Suprapubic skin (tissue), 4 donors: Measurements from ENCODE around the gene VASP. TPM values are rescaled to one million over a fixed set of nuclear protein-coding genes. Genes with fewer than 3 reads are reported as not detected.
A peak's percentile ranks its signal among the peaks of the same experiment; 100 is the strongest.

Experiments
- DNase-seq, 2 donors: peaks; one replicate each; pipeline ENCODE4 v3.0.0-alpha.2; 2019; ENCODE audit warnings: low spot score in 2 of 2
- H3K27ac ChIP-seq: fragments of 200-600 bp; sonication (generic); one replicate; pipeline ENCODE4 v1.5.1; 2019
- H3K27me3 ChIP-seq: fragments of 200-600 bp; sonication (generic); one replicate; pipeline ENCODE4 v1.5.1; 2019
- H3K36me3 ChIP-seq: fragments of 200-600 bp; sonication (generic); one replicate; pipeline ENCODE4 v1.5.1; 2019
- H3K4me1 ChIP-seq: fragments of 200-600 bp; sonication (generic); one replicate; pipeline ENCODE4 v1.5.1; 2019
- H3K4me3 ChIP-seq: fragments of 200-600 bp; sonication (generic); one replicate; pipeline ENCODE4 v1.5.1; 2019; ENCODE audit warnings: mild to moderate bottlenecking
- H3K9me3 ChIP-seq: fragments of 200-600 bp; sonication (generic); one replicate; pipeline ENCODE4 v1.5.1; 2019
- EP300 ChIP-seq: sonication (generic); formaldehyde crosslinking; IDR thresholded peaks from one replicate; pipeline ENCODE4 v1.6.1; 2017; ENCODE audit warnings: antibody characterized with exemption
- POLR2A ChIP-seq, 2 donors: fragments of 450-650 bp; IDR thresholded peaks; one replicate each; pipeline ENCODE4 v1.6.1; 2017; ENCODE audit warnings: antibody characterized with exemption in 2 of 2, mild to moderate bottlenecking in 2 of 2, moderate library complexity in 2 of 2
- POLR2AphosphoS5 ChIP-seq, 3 donors: sonication (generic); formaldehyde crosslinking; IDR thresholded peaks; one replicate each; pipeline ENCODE4 v1.6.1; 2017; ENCODE audit warnings: antibody characterized with exemption in 3 of 3
- WGBS: methylation state at CpG from one replicate; pipeline ENCODE4 v1.1.5; 2018; 5-methylcytosine and 5-hydroxymethylcytosine counted together
- total RNA-seq, 4 donors: library from RNA; depleted of rRNA; stranded (reverse); fragments of >200 nt; gene quantifications; one replicate each; pipeline ENCODE4 v1.1.0, GENCODE V29; 2016
- TF ChIP-seq, protein P1 (sequence below), 2 donors: fragments of 200-600 bp in 1 of 2; fragments of 450-650 bp in 1 of 2; sonication (generic) in 1 of 2; IDR thresholded peaks; one replicate each; pipeline ENCODE4 v1.5.1; 2016 to 2019; ENCODE audit warnings: antibody characterized with exemption in 2 of 2, mild to moderate bottlenecking in 1 of 2, moderate library complexity in 1 of 2

VASP gene
- total RNA-seq, 4 donors from 2014 or later = 34.8 to 51.3 (median 43.6) TPM

DNA sequence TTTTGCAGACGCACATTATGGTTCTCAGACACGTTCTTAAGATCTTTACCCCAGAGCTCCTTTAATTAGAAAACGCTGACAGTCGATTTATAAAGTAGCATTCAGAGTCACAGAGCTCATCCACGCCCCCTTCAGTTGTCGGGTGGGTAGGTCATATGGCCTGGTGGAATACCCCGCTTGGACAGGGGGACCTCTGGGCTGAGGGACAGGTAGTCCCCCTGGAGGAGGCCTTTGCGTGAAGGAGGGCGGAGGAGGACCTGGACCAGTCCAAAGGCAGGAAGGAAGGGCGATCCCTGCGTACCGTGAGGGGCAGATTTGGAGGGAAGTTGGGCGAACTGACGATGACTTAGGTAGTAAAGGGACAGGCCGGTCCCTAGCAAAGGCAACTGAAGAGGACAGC is 20.5 kb downstream of the VASP start:
- DNase-seq = no peak
- H3K36me3 ChIP-seq = peaks cover 25% of the 10 kb centered on the region
- H3K27me3 ChIP-seq = no peaks in the 10 kb centered on the region
- H3K4me3 ChIP-seq = no peak overlapping the region
- TF ChIP-seq, protein P1, sequence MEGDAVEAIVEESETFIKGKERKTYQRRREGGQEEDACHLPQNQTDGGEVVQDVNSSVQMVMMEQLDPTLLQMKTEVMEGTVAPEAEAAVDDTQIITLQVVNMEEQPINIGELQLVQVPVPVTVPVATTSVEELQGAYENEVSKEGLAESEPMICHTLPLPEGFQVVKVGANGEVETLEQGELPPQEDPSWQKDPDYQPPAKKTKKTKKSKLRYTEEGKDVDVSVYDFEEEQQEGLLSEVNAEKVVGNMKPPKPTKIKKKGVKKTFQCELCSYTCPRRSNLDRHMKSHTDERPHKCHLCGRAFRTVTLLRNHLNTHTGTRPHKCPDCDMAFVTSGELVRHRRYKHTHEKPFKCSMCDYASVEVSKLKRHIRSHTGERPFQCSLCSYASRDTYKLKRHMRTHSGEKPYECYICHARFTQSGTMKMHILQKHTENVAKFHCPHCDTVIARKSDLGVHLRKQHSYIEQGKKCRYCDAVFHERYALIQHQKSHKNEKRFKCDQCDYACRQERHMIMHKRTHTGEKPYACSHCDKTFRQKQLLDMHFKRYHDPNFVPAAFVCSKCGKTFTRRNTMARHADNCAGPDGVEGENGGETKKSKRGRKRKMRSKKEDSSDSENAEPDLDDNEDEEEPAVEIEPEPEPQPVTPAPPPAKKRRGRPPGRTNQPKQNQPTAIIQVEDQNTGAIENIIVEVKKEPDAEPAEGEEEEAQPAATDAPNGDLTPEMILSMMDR (IDR thresholded peaks at IDR 0.05) = no peak
- no peak for TF ChIP-seq POLR2A (IDR thresholded peaks at IDR 0.05)
- H3K9me3 ChIP-seq = no peaks in the 10 kb centered on the region
- peaks cover 20% of the 10 kb centered on the region for H3K4me1 ChIP-seq
- 54% methylated on average over 15 of the region's 15 CpGs for WGBS
- H3K27ac ChIP-seq = no peak overlapping the region

DNA sequence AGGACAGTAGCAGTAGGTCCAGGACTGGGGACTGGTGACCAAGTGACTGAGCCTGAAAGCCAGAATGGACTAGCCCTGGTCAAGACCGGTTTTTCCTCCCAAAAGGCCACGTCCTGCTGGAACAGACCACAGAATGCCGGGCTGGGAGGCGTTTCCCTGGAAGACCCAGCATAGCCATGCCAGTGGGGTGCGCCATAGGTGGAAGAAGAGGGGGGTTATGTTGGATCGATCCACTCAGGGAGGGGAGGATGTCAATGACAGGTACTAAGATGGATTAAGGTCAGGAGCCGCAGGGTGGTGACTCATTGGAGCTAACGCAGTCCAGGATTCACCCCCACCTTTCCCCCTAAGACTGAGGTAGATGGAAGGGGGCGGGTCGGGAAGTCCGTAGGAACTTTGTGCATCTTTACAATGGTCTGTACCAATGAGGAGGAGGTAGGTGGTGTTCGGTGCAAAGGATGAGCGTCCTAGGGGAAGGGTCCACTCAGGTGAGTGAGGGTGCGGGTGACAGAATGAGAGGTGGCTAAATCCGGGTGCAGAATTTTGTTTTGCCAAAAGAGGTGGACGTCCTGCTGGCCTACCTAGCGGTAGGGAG is 21.0 kb downstream of the VASP start:
- Histone ChIP-seq H3K27me3 (no peaks in the 10 kb centered on the region), H3K9me3 (no peaks in the 10 kb centered on the region), H3K27ac (peak overlapping the region; percentile 59), H3K36me3 (peaks cover 25% of the 10 kb centered on the region), H3K4me1 (peaks cover 20% of the 10 kb centered on the region), H3K4me3 (peak overlapping the region; percentile 49)
- 22% methylated on average over 17 of the region's 17 CpGs for WGBS
- TF ChIP-seq EP300 = no peak
- no peak for TF ChIP-seq POLR2A (IDR thresholded peaks at IDR 0.05)
- TF ChIP-seq, protein P1 (IDR thresholded peaks at IDR 0.05) = no peak
- peak in 1 of 3 donors; percentile 11 for TF ChIP-seq POLR2AphosphoS5 (IDR thresholded peaks at IDR 0.05)
- DNase-seq = no peak

DNA sequence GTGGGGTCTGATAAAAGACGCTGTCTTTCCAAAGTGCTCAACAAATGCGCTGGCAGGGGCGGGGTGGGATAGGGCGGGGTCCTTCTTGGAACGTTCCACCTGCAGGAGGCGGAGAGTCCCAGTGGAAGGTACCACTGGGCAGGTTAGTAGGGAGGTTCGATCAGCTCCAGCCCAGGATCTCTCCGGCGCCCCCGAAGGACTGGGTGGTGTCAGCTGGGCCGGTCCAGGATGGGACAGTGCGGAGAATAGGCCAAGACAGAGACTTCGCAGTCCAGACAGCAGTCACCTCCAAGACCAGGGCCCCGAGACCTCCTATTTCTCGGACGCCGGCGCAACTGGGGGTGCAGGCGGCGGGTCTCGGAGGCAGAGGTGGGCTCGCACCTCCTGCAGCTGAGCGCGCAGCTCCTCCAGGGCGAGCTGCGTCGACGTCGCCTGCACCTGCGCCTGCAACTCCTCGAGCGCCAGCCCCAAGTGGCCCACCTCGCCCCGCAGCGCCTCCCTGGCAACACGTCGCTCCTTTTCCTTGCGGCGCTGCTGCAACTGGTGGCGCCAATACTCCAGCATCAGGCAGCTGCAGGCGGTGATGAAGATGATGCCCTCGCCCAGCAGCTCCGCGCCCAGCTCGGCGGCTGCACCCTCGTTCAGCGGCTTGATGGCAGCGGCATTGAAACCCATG is 21.6 kb downstream of the VASP start:
- Histone ChIP-seq H3K27ac (peak overlapping the region; percentile 59), H3K4me1 (peaks cover 20% of the 10 kb centered on the region), H3K4me3 (peak overlapping the region; percentile 49), H3K9me3 (no peaks in the 10 kb centered on the region), H3K36me3 (peaks cover 25% of the 10 kb centered on the region), H3K27me3 (no peaks in the 10 kb centered on the region)
- no peak for TF ChIP-seq EP300
- no peak for TF ChIP-seq POLR2A (IDR thresholded peaks at IDR 0.05)
- TF ChIP-seq, protein P1 (IDR thresholded peaks at IDR 0.05) = no peak
- no peak for TF ChIP-seq POLR2AphosphoS5 (IDR thresholded peaks at IDR 0.05)
- DNase-seq = no peak
- WGBS = 5% methylated on average over 34 of the region's 49 CpGs

DNA sequence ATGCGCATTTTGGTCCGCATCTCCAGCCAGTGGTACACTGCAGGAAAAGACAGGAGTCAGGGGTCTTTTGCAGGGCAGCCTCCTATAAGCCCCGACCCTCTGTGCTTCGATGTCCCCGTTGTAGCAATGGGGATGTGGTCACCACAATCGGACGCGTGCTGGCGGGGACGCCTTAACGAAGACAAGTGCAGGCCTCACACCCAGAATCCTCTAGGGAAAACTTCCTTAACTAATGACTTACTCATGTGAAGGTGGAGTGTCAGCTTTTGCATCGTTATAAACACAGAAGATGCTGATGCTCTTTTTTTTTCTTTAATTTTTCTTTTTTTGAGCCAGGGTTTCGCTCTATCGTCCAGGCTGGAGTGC is 22.1 kb downstream of the VASP start:
- Histone ChIP-seq H3K4me1 (peaks cover 20% of the 10 kb centered on the region), H3K27ac (no peak overlapping the region), H3K4me3 (peak overlapping the region; percentile 49), H3K9me3 (no peaks in the 10 kb centered on the region), H3K36me3 (peaks cover 20% of the 10 kb centered on the region), H3K27me3 (no peaks in the 10 kb centered on the region)
- WGBS = 28% methylated on average over 13 of the region's 14 CpGs
- TF ChIP-seq POLR2A (IDR thresholded peaks at IDR 0.05) = no peak
- TF ChIP-seq EP300 = no peak
- no peak for TF ChIP-seq POLR2AphosphoS5 (IDR thresholded peaks at IDR 0.05)
- TF ChIP-seq, protein P1 (IDR thresholded peaks at IDR 0.05) = no peak
- DNase-seq = no peak

DNA sequence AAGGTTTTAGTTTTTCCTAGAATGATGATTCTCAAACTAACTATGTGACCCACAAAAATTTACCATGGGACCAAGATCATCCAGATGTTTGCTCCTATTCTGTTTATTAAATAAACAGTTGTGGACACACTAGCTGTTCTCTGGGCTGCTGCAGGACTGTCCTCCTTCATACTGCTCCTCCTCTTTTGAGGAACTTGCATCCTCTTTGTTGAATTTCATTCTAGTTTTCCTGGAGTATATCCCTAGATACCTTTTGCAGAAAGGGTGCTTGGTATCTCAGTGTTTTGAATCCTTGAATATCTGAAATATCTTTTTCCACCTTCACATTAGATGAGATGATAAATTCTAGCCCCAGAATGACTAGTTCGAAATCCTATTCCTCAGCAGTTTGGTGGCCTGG is 24.1 kb downstream of the VASP start:
- H3K9me3 ChIP-seq = no peaks in the 10 kb centered on the region
- TF ChIP-seq POLR2A (IDR thresholded peaks at IDR 0.05) (no peak), POLR2AphosphoS5 (IDR thresholded peaks at IDR 0.05) (no peak), EP300 (no peak)
- TF ChIP-seq, protein P1 (IDR thresholded peaks at IDR 0.05) = no peak
- peaks cover 18% of the 10 kb centered on the region for H3K4me1 ChIP-seq
- DNase-seq = no peak
- H3K27me3 ChIP-seq = no peaks in the 10 kb centered on the region
- no peak overlapping the region for H3K4me3 ChIP-seq
- peaks cover under 1% of the 10 kb centered on the region for H3K36me3 ChIP-seq
- no peak overlapping the region for H3K27ac ChIP-seq
- WGBS = 100% methylated on average over 1 of the region's 1 CpG
